Activated T-cell treated with anti-CD3 and anti-CD28 coated beads, Interleukin-2, amount 50 U/mL, for 48 hours (primary cell): ENCODE data around the gene OSBPL3.
A peak's percentile ranks its signal among the peaks of the same experiment; 100 is the strongest.
"Not testable (repeated sequence)": the region's sequence is repeated elsewhere in the genome, so short reads cannot be mapped to it uniquely, and the experiment has no call there.

Experiments used
- DNase-seq, 2 experiments: peaks; one replicate each; pipeline ENCODE4 v3.0.0-alpha.2; 2020

OSBPL3 gene

GRCh38 chr7:24979863-24980533 lies at the start of gene OSBPL3:
Gene OSBPL3, minus strand, starts transcription at chr7:24980178. Its CDS starts 87,706 bp downstream, at chr7:24892472.
- DNase-seq: peak; percentile 98

- DNase-seq: peak in 1 of 2 experiments; percentile 25
Observed at GRCh38 chr7:25029075-25029474, 49.1 kb upstream of the OSBPL3 start.

GRCh38 chr7:25028370-25029021 lies 48.5 kb upstream of the OSBPL3 start:
- peak; percentile 41 to 51 for DNase-seq

GRCh38 chr7:25026156-25026555 lies 46.2 kb upstream of the OSBPL3 start:
- no peak for DNase-seq

- DNase-seq: no peak
Observed at GRCh38 chr7:25025218-25025671, 45.3 kb upstream of the OSBPL3 start.

- no peak for DNase-seq
Observed at GRCh38 chr7:25024066-25024465, 44.1 kb upstream of the OSBPL3 start.

GRCh38 chr7:25017671-25018070 lies 37.7 kb upstream of the OSBPL3 start:
- not testable (repeated sequence) for DNase-seq

- no peak for DNase-seq
Observed at GRCh38 chr7:25014756-25015155, 34.8 kb upstream of the OSBPL3 start.

GRCh38 chr7:25012710-25013109 lies 32.7 kb upstream of the OSBPL3 start:
- not testable (repeated sequence) for DNase-seq

- DNase-seq: no peak
Observed at GRCh38 chr7:25012254-25012653, 32.3 kb upstream of the OSBPL3 start.

GRCh38 chr7:25009257-25009656 lies 29.3 kb upstream of the OSBPL3 start:
- DNase-seq: no peak

- DNase-seq: no peak
Observed at GRCh38 chr7:25007668-25008067, 27.7 kb upstream of the OSBPL3 start.

GRCh38 chr7:25006276-25006675 lies 26.3 kb upstream of the OSBPL3 start:
- DNase-seq: no peak

GRCh38 chr7:25005658-25006057 lies 25.7 kb upstream of the OSBPL3 start:
- DNase-seq: no peak

GRCh38 chr7:25002786-25003185 lies 22.8 kb upstream of the OSBPL3 start:
- DNase-seq: no peak

- DNase-seq: no peak
Observed at GRCh38 chr7:24995466-24995865, 15.5 kb upstream of the OSBPL3 start.

GRCh38 chr7:24992314-24992713 lies 12.3 kb upstream of the OSBPL3 start:
- no peak for DNase-seq

GRCh38 chr7:24991353-24991752 lies 11.4 kb upstream of the OSBPL3 start:
- no peak for DNase-seq

GRCh38 chr7:24987331-24987842 lies 7.4 kb upstream of the OSBPL3 start:
- no peak for DNase-seq

GRCh38 chr7:24982917-24983316 lies 2.9 kb upstream of the OSBPL3 start:
- no peak for DNase-seq

- DNase-seq: peak; percentile 76 to 80
Observed at GRCh38 chr7:24981171-24981951, 1.4 kb upstream of the OSBPL3 start.

- DNase-seq: no peak
Observed at GRCh38 chr7:24980534-24981170, 674 bp upstream of the OSBPL3 start.

- peak; percentile 85 to 88 for DNase-seq
Observed at GRCh38 chr7:24979470-24979862, 512 bp downstream of the OSBPL3 start.
